Adipocyte (in vitro differentiated cells): ENCODE results near the gene MTMR3.
"Not testable (repeated sequence)": the region's sequence is repeated elsewhere in the genome, so short reads cannot be mapped to it uniquely, and the experiment has no call there.

ENCODE experiments used
- DNase-seq: peaks from one replicate; pipeline ENCODE4 v3.0.0-alpha.2; 2015; ENCODE audit warnings: low read depth
- H3K27me3 ChIP-seq: replicated peaks from 2 replicates; pipeline ENCODE4 v1.7.0; 2013; ENCODE audit warnings: mild to moderate bottlenecking, low read length, moderate library complexity; ENCODE audit not compliant: control insufficient read depth, insufficient read depth
- H3K36me3 ChIP-seq: 2 replicates; pipeline ENCODE4 v1.7.0; 2013; ENCODE audit warnings: low read length, mild to moderate bottlenecking, moderate library complexity; ENCODE audit not compliant: control insufficient read depth, insufficient read depth, severe bottlenecking
- H3K4me1 ChIP-seq: 2 replicates; pipeline ENCODE4 v1.7.0; 2013; ENCODE audit warnings: mild to moderate bottlenecking, low read length, moderate library complexity; ENCODE audit not compliant: control insufficient read depth, insufficient read depth
- H3K4me3 ChIP-seq: 2 replicates; pipeline ENCODE4 v1.7.0; 2013; ENCODE audit warnings: mild to moderate bottlenecking, low read length, moderate library complexity
- H3K9ac ChIP-seq: 2 replicates; pipeline ENCODE4 v1.7.0; 2013; ENCODE audit warnings: mild to moderate bottlenecking, low read length, moderate library complexity
- H3K9me3 ChIP-seq: 2 replicates; pipeline ENCODE4 v1.7.0; 2013; ENCODE audit warnings: mild to moderate bottlenecking, low read length, moderate library complexity; ENCODE audit not compliant: control insufficient read depth

MTMR3 gene

GRCh38 chr22:29972121-29972520 lies 89.1 kb downstream of the MTMR3 start:
- Histone ChIP-seq H3K4me3 (no peak overlapping the region), H3K9me3 (no peaks in the 10 kb centered on the region), H3K36me3 (peaks cover 9% of the 10 kb centered on the region), H3K4me1 (peaks cover 3% of the 10 kb centered on the region), H3K9ac (no peak overlapping the region), H3K27me3 (no peaks in the 10 kb centered on the region)
- no peak for DNase-seq

GRCh38 chr22:29973269-29973668 lies 90.3 kb downstream of the MTMR3 start:
- peaks cover 12% of the 10 kb centered on the region for H3K4me1 ChIP-seq
- no peak overlapping the region for H3K9ac ChIP-seq
- peaks cover 7% of the 10 kb centered on the region for H3K36me3 ChIP-seq
- no peaks in the 10 kb centered on the region for H3K27me3 ChIP-seq
- H3K9me3 ChIP-seq, result no peaks in the 10 kb centered on the region
- no peak overlapping the region for H3K4me3 ChIP-seq
- no peak for DNase-seq

- DNase-seq, H3K9me3 ChIP-seq, H3K9ac ChIP-seq, H3K4me3 ChIP-seq, H3K27me3 ChIP-seq: not testable (repeated sequence)
- H3K4me1 ChIP-seq, result peaks cover 12% of the 10 kb centered on the region
- H3K36me3 ChIP-seq, result peaks cover 11% of the 10 kb centered on the region
These were observed 90.7 kb downstream of the MTMR3 start for GRCh38 chr22:29973680-29974079.

- H3K36me3 ChIP-seq, result peaks cover 15% of the 10 kb centered on the region
- no peaks in the 10 kb centered on the region for H3K9me3 ChIP-seq
- H3K4me3 ChIP-seq, result no peak overlapping the region
These were observed 92.5 kb downstream of the MTMR3 start for GRCh38 chr22:29975494-29975893.

GRCh38 chr22:29977107-29977506 lies 94.1 kb downstream of the MTMR3 start:
- no peak overlapping the region for H3K4me3 ChIP-seq
- H3K9ac ChIP-seq, result no peak overlapping the region
- no peaks in the 10 kb centered on the region for H3K9me3 ChIP-seq
- H3K36me3 ChIP-seq, result peaks cover 11% of the 10 kb centered on the region
- no peak for DNase-seq
- H3K4me1 ChIP-seq, result peaks cover 31% of the 10 kb centered on the region
- H3K27me3 ChIP-seq, result no peaks in the 10 kb centered on the region

More at GRCh38 chr22:29975494-29975893, 92.5 kb downstream of the MTMR3 start:
- no peak overlapping the region for H3K9ac ChIP-seq
- DNase-seq, result no peak
- H3K4me1 ChIP-seq, result peaks cover 24% of the 10 kb centered on the region
- no peaks in the 10 kb centered on the region for H3K27me3 ChIP-seq

GRCh38 chr22:29979777-29980321 lies 96.9 kb downstream of the MTMR3 start:
- Histone ChIP-seq H3K36me3 (peaks cover 18% of the 10 kb centered on the region), H3K9me3 (no peaks in the 10 kb centered on the region), H3K27me3 (no peaks in the 10 kb centered on the region), H3K9ac (no peak overlapping the region), H3K4me1 (peaks cover 31% of the 10 kb centered on the region), H3K4me3 (no peak overlapping the region)
- DNase-seq, result peak; percentile 29

GRCh38 chr22:29983296-29983917 lies 100.4 kb downstream of the MTMR3 start:
- Histone ChIP-seq H3K4me3 (no peak overlapping the region), H3K27me3 (no peaks in the 10 kb centered on the region), H3K36me3 (peaks cover 16% of the 10 kb centered on the region), H3K4me1 (peaks cover 23% of the 10 kb centered on the region), H3K9ac (no peak overlapping the region), H3K9me3 (no peaks in the 10 kb centered on the region)
- no peak for DNase-seq

GRCh38 chr22:29985912-29986311 lies 102.9 kb downstream of the MTMR3 start:
- H3K4me1 ChIP-seq, result peaks cover 11% of the 10 kb centered on the region
- peaks cover 9% of the 10 kb centered on the region for H3K36me3 ChIP-seq
- DNase-seq, result no peak
- H3K9ac ChIP-seq, result no peak overlapping the region
- H3K27me3 ChIP-seq, result no peaks in the 10 kb centered on the region
- no peak overlapping the region for H3K4me3 ChIP-seq
- H3K9me3 ChIP-seq, result no peaks in the 10 kb centered on the region

- H3K9ac ChIP-seq, result no peak overlapping the region
- DNase-seq, result no peak
- H3K9me3 ChIP-seq, result no peaks in the 10 kb centered on the region
- H3K4me1 ChIP-seq, result peaks cover 8% of the 10 kb centered on the region
- no peaks in the 10 kb centered on the region for H3K27me3 ChIP-seq
- no peak overlapping the region for H3K4me3 ChIP-seq
- peaks cover 16% of the 10 kb centered on the region for H3K36me3 ChIP-seq
These were observed 104.2 kb downstream of the MTMR3 start for GRCh38 chr22:29987137-29987536.

GRCh38 chr22:29988719-29989118 lies 105.7 kb downstream of the MTMR3 start:
- DNase-seq, result no peak
- Histone ChIP-seq H3K4me1 (peaks cover 8% of the 10 kb centered on the region), H3K27me3 (no peaks in the 10 kb centered on the region), H3K4me3 (no peak overlapping the region), H3K9ac (no peak overlapping the region), H3K9me3 (no peaks in the 10 kb centered on the region), H3K36me3 (peaks cover 22% of the 10 kb centered on the region)

GRCh38 chr22:29989446-29989845 lies 106.5 kb downstream of the MTMR3 start:
- Histone ChIP-seq H3K9ac (no peak overlapping the region), H3K9me3 (no peaks in the 10 kb centered on the region), H3K4me1 (peaks cover 14% of the 10 kb centered on the region), H3K4me3 (no peak overlapping the region), H3K27me3 (no peaks in the 10 kb centered on the region), H3K36me3 (peaks cover 19% of the 10 kb centered on the region)
- DNase-seq, result no peak
